Neuronal stem cell (in vitro differentiated cells): ENCODE results near the gene CALML6.

ENCODE experiments used
- DNase-seq: peaks from one replicate; pipeline ENCODE4 v3.0.0-alpha.2; 2013; ENCODE audit warnings: low spot score
- H2AFZ ChIP-seq: one replicate; pipeline ENCODE4 v1.6.1; 2013; ENCODE audit warnings: mild to moderate bottlenecking, low read length, inconsistent platforms
- H2AK5ac ChIP-seq: 2 replicates; pipeline ENCODE4 v1.6.1; 2013; ENCODE audit warnings: low read depth, mild to moderate bottlenecking, inconsistent platforms, low read length, moderate library complexity, mixed read lengths
- H2BK120ac ChIP-seq: 2 replicates; pipeline ENCODE4 v1.6.1; 2013; ENCODE audit warnings: low read depth, mild to moderate bottlenecking, inconsistent platforms, low read length, moderate library complexity, mixed read lengths
- H2BK12ac ChIP-seq: one replicate; pipeline ENCODE4 v1.6.1; 2013; ENCODE audit warnings: low read length, inconsistent platforms
- H2BK15ac ChIP-seq: 2 replicates; pipeline ENCODE4 v1.6.1; 2013; ENCODE audit warnings: mild to moderate bottlenecking, low read length, inconsistent platforms, mixed read lengths
- H2BK5ac ChIP-seq: one replicate; pipeline ENCODE4 v1.6.1; 2013; ENCODE audit warnings: inconsistent platforms, mild to moderate bottlenecking, low read length, moderate library complexity
- H3K14ac ChIP-seq: one replicate; pipeline ENCODE4 v1.6.1; 2013; ENCODE audit warnings: low read length, inconsistent platforms
- H3K18ac ChIP-seq: 2 replicates; pipeline ENCODE4 v1.6.1; 2013; ENCODE audit warnings: low read length, inconsistent platforms
- H3K23ac ChIP-seq: 2 replicates; pipeline ENCODE4 v1.6.1; 2013; ENCODE audit warnings: low read depth, mild to moderate bottlenecking, mixed read lengths, low read length, inconsistent platforms; ENCODE audit not compliant: poor library complexity
- H3K27ac ChIP-seq: replicated peaks from 3 replicates; pipeline ENCODE4 v1.5.1; 2013; ENCODE audit warnings: low read length, inconsistent platforms
- H3K27me3 ChIP-seq, 3 experiments: 2 replicates each; pipeline ENCODE4 v1.6.1; 2013; ENCODE audit warnings: low read length in 3 of 3, mild to moderate bottlenecking in 2 of 3, inconsistent platforms in 1 of 3, low read depth in 1 of 3, mixed read lengths in 1 of 3, moderate library complexity in 1 of 3; ENCODE audit not compliant: control insufficient read depth in 3 of 3, insufficient read depth in 3 of 3
- H3K36me3 ChIP-seq, 2 donors: replicated peaks in 1 of 2; 2 replicates each; pipeline ENCODE4 v1.6.1; 2013; ENCODE audit warnings: low read length in 2 of 2; ENCODE audit not compliant: control insufficient read depth in 2 of 2, insufficient read depth in 2 of 2
- H3K4ac ChIP-seq: 2 replicates; pipeline ENCODE4 v1.6.1; 2013; ENCODE audit warnings: inconsistent platforms, mild to moderate bottlenecking, low read length, moderate library complexity
- H3K4me1 ChIP-seq, 2 donors: 1 replicate in 1 of 2; 2 replicates in 1 of 2; pipeline ENCODE4 v1.6.1; 2013; ENCODE audit warnings: low read length in 2 of 2, low read depth in 1 of 2; ENCODE audit not compliant: control insufficient read depth in 2 of 2, insufficient read depth in 1 of 2
- H3K4me2 ChIP-seq: one replicate; pipeline ENCODE4 v1.6.1; 2013; ENCODE audit warnings: mild to moderate bottlenecking, low read length, inconsistent platforms; ENCODE audit not compliant: insufficient read depth, poor library complexity, severe bottlenecking
- H3K4me3 ChIP-seq, 2 donors: 2 replicates each; pipeline ENCODE4 v1.5.1; 2013; ENCODE audit warnings: low read length in 2 of 2, mild to moderate bottlenecking in 2 of 2, inconsistent platforms in 1 of 2, moderate library complexity in 1 of 2
- H3K79me1 ChIP-seq: one replicate; pipeline ENCODE4 v1.6.1; 2013; ENCODE audit warnings: low read depth, mild to moderate bottlenecking, inconsistent platforms, low read length, moderate library complexity
- H3K9ac ChIP-seq: one replicate; pipeline ENCODE4 v1.6.1; 2013; ENCODE audit warnings: mild to moderate bottlenecking, low read depth, low read length, inconsistent platforms; ENCODE audit not compliant: poor library complexity
- H3K9me3 ChIP-seq, 2 donors: replicated peaks in 1 of 2; 2 replicates each; pipeline versions ENCODE3 to v1.6.1; 2013; ENCODE audit warnings: low read length in 2 of 2, mild to moderate bottlenecking in 2 of 2, inconsistent platforms in 1 of 2, low read depth in 1 of 2, mixed read lengths in 1 of 2, moderate library complexity in 1 of 2; ENCODE audit not compliant: control insufficient read depth in 2 of 2, insufficient read depth in 1 of 2
- H4K8ac ChIP-seq: one replicate; pipeline ENCODE4 v1.6.1; 2013; ENCODE audit warnings: low read depth, mild to moderate bottlenecking, inconsistent platforms, low read length, moderate library complexity
- H4K91ac ChIP-seq: one replicate; pipeline ENCODE4 v1.6.1; 2013; ENCODE audit warnings: low read length, low read depth, mild to moderate bottlenecking, inconsistent platforms; ENCODE audit not compliant: poor library complexity
- WGBS, 2 donors: extraction: QIAGEN DNeasy Blood & Tissue Kit; methylation state at CpG; one replicate each; pipeline ENCODE4 v1.1.7; 2013; ENCODE audit warnings: missing lambda C conversion rate in 2 of 2, mixed read lengths in 1 of 2; ENCODE audit not compliant: insufficient read length in 2 of 2, insufficient replicate concordance in 1 of 2; ENCODE audit errors: extremely low coverage in 2 of 2; 5-methylcytosine and 5-hydroxymethylcytosine counted together

Gene CALML6

DNA sequence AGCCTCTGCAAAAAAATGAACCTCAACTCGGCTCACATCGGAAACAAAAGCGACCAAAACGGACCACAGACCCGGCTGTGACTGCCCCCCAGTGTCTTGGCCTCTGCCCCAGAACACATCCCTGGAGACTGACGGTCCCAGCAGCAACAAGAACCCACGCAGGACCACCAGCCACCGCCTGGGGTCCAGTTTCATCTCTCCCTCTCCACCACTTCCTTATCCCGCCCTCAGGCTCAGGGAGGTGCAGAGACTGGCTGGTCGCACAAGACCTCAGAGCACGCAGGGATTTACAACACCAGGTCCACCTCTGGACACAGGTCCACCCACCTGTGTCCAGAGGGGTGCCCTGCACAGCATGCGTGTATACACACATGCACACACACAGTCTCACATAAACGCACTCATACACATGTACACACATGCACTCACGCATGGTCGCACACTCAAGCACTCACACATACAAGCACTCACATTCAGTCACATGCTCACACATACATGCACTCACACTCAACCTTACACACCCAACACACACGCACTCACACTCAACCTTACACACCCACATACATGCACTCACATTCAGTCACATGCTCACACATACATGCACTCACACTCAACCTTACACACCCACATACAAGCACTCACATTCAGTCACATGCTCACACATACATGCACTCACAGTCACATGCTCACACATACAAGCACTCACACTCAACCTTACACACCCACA lies 22.7 kb downstream of the CALML6 start:
- H4K91ac ChIP-seq, result no peak overlapping the region
- DNase-seq, result no peak
- no peak overlapping the region for H3K27ac ChIP-seq
- peaks cover 6% of the 10 kb centered on the region for H3K79me1 ChIP-seq
- H3K23ac ChIP-seq, result peak overlapping the region; percentile 81
- H3K9ac ChIP-seq, result no peak overlapping the region
- H2BK12ac ChIP-seq, result no peak overlapping the region
- peak overlapping the region; percentile 93 for H2AK5ac ChIP-seq
- peak overlapping the region; percentile 71 for H3K14ac ChIP-seq
- peak overlapping the region; percentile 74 for H4K8ac ChIP-seq
- H3K18ac ChIP-seq, result peak overlapping the region; percentile 84
- peak overlapping the region in 1 of 2 donors; percentile 45 for H3K4me3 ChIP-seq
- peaks cover 0 to 2% of the 10 kb centered on the region in 2 donors for H3K36me3 ChIP-seq
- no peak overlapping the region for H2AFZ ChIP-seq
- no peak overlapping the region for H2BK120ac ChIP-seq
- H3K4ac ChIP-seq, result no peak overlapping the region
- H3K27me3 ChIP-seq, result peaks cover 0 to 19% (median 0%) of the 10 kb centered on the region in 3 experiments
- no peak overlapping the region for H3K4me2 ChIP-seq
- H2BK5ac ChIP-seq, result no peak overlapping the region
- H3K4me1 ChIP-seq, result peaks cover 0 to 1% of the 10 kb centered on the region in 2 donors
- 100% methylated on average over 1 of the region's 16 CpGs; no CpG with 5 or more reads in 1 of the 2 donors for WGBS, 2 donors
- H2BK15ac ChIP-seq, result no peak overlapping the region
- H3K9me3 ChIP-seq, result peaks cover 0 to 8% of the 10 kb centered on the region in 2 donors

GRCh38 chr1:1938276-1938573 lies 23.2 kb downstream of the CALML6 start:
- H2AFZ ChIP-seq, result no peak overlapping the region
- H3K9me3 ChIP-seq, result peaks cover 0 to 8% of the 10 kb centered on the region in 2 donors
- peaks cover 0 to 1% of the 10 kb centered on the region in 2 donors for H3K4me1 ChIP-seq
- peak overlapping the region; percentile 75 for H2AK5ac ChIP-seq
- peak overlapping the region; percentile 89 for H3K23ac ChIP-seq
- no peak overlapping the region for H2BK5ac ChIP-seq
- no CpG with 5 or more reads among the region's 6 CpGs for WGBS, 2 donors
- H3K36me3 ChIP-seq, result peaks cover 0 to 2% of the 10 kb centered on the region in 2 donors
- peak overlapping the region; percentile 57 for H3K18ac ChIP-seq
- H3K4me2 ChIP-seq, result no peak overlapping the region
- peak overlapping the region; percentile 72 for H4K91ac ChIP-seq
- peak overlapping the region; percentile 81 for H2BK15ac ChIP-seq
- H4K8ac ChIP-seq, result no peak overlapping the region
- no peak overlapping the region for H3K27ac ChIP-seq
- DNase-seq, result no peak
- H3K4me3 ChIP-seq, result peak overlapping the region in 1 of 2 donors; percentile 45
- H3K27me3 ChIP-seq, result peaks cover 0 to 19% (median 0%) of the 10 kb centered on the region in 3 experiments
- H3K14ac ChIP-seq, result peak overlapping the region; percentile 71
- H2BK120ac ChIP-seq, result no peak overlapping the region
- H3K9ac ChIP-seq, result peak overlapping the region; percentile 4
- peak overlapping the region; percentile 76 for H3K4ac ChIP-seq
- peak overlapping the region; percentile 41 for H2BK12ac ChIP-seq
- H3K79me1 ChIP-seq, result peaks cover 6% of the 10 kb centered on the region

DNA sequence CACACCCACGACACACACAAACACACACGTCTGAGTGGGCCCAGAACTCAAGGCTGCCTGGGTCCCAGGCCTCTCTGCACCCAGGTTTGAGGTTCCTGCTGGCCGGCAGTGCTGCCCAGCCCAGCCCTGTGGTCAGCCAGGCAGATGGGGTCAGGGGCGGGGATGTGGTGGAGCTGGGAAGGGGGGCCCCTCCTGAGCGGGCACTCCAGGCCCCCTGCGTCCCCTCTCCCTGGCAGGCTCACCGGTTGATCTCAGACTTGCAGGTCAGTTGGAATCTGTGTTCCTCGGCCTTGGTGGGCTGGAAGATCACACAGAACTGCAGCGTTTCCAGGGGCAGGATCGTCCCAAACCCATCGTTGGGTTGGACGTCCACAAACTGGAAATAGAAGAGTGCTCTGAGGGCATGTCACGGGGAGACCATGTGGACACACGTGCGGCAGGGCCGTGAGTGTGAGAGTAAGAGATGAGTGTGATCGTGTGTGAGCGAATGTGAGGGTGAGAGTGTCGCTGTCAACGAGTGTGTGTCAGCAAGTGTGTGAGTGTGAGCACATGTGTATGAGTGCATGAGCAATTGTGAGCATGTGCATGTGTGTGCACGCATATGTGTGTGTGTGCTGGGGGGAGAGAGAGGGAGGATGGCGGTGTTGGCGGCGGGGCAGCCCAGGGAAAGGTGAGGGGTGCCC lies 23.7 kb downstream of the CALML6 start:
- Histone ChIP-seq H2BK120ac (no peak overlapping the region), H3K79me1 (peaks cover 6% of the 10 kb centered on the region), H3K27ac (no peak overlapping the region), H2AFZ (no peak overlapping the region), H4K91ac (peak overlapping the region; percentile 72), H3K4me1 (peaks cover 3 to 5% of the 10 kb centered on the region in 2 donors), H3K27me3 (peaks cover 0 to 19% (median 0%) of the 10 kb centered on the region in 3 experiments), H3K14ac (peak overlapping the region; percentile 89), H4K8ac (no peak overlapping the region), H3K9ac (peak overlapping the region; percentile 4), H2BK12ac (peak overlapping the region; percentile 84), H3K23ac (peak overlapping the region; percentile 89), H3K4me3 (peak overlapping the region in 1 of 2 donors; percentile 11), H3K36me3 (peaks cover 0 to 2% of the 10 kb centered on the region in 2 donors), H3K4me2 (no peak overlapping the region), H3K4ac (peak overlapping the region; percentile 76), H3K9me3 (peaks cover 0 to 8% of the 10 kb centered on the region in 2 donors), H2BK15ac (peak overlapping the region; percentile 81), H2BK5ac (peak overlapping the region; percentile 68), H3K18ac (peak overlapping the region; percentile 57), H2AK5ac (peak overlapping the region; percentile 75)
- WGBS, 2 donors, result 100% methylated on average over 5 of the region's 24 CpGs; no CpG with 5 or more reads in 1 of the 2 donors
- DNase-seq, result no peak
